ENCODE measurements around the gene ARL5C. TPM values are rescaled to one million over a fixed set of nuclear protein-coding genes. Genes with fewer than 3 reads are reported as not detected.
A peak's percentile ranks its signal among the peaks of the same experiment; 100 is the strongest.

The ARL5C gene
- total and polyA plus RNA-seq, 5 donors from 2014 or later: not detected

GRCh38 chr17:39193346-39193745 is 27.4 kb upstream of the ARL5C start:
- H3K4me1 ChIP-seq (ENCODE audit: control insufficient read depth, insufficient read depth, low read length, poor library complexity, severe bottlenecking): peaks cover 22% of the 10 kb centered on the region
- H3K9me3 Mint-ChIP-seq: no peaks in the 10 kb centered on the region
- H3K4me3 ChIP-seq (ENCODE audit: low read depth, low read length): no peak overlapping the region
- DNase-seq (no peak), ATAC-seq (ENCODE audit: low read depth in 2 of 2) (no peak)
- H3K9me3 ChIP-seq (ENCODE audit: control insufficient read depth in 2 of 2, low read length in 2 of 2): no peaks in the 10 kb centered on the region
- H3K4me3 Mint-ChIP-seq: peak overlapping the region in 2 of 4 donors; percentile 1 to 75
- peaks cover 0 to 31% (median 20%) of the 10 kb centered on the region in 4 donors for H3K4me1 Mint-ChIP-seq
- no peaks in the 10 kb centered on the region for H3K27me3 ChIP-seq (ENCODE audit: control insufficient read depth, insufficient read depth, low read length)
- H3K27ac ChIP-seq (ENCODE audit: insufficient read depth, low read length, poor library complexity, severe bottlenecking): no peak overlapping the region
- peaks cover 19% of the 10 kb centered on the region for H3K36me3 Mint-ChIP-seq
- peaks cover 24% of the 10 kb centered on the region for H3K36me3 ChIP-seq (ENCODE audit: control insufficient read depth, insufficient read depth, low read length)
- H3K27me3 Mint-ChIP-seq: no peaks in the 10 kb centered on the region
- peak overlapping the region in 1 of 3 donors; percentile 6 for H3K27ac Mint-ChIP-seq

GRCh38 chr17:39192901-39193300 is 26.9 kb upstream of the ARL5C start:
- H3K27me3 ChIP-seq (ENCODE audit: control insufficient read depth, insufficient read depth, low read length): no peaks in the 10 kb centered on the region
- H3K27ac Mint-ChIP-seq: peak overlapping the region in 2 of 3 donors; percentile 6 to 69
- H3K27me3 Mint-ChIP-seq: no peaks in the 10 kb centered on the region
- no peak for DNase-seq
- no peak overlapping the region for H3K4me3 ChIP-seq (ENCODE audit: low read depth, low read length)
- H3K4me1 ChIP-seq (ENCODE audit: control insufficient read depth, insufficient read depth, low read length, poor library complexity, severe bottlenecking): peaks cover 18% of the 10 kb centered on the region
- H3K9me3 ChIP-seq (ENCODE audit: control insufficient read depth in 2 of 2, low read length in 2 of 2): no peaks in the 10 kb centered on the region
- peaks cover 19% of the 10 kb centered on the region for H3K36me3 Mint-ChIP-seq
- peaks cover 0 to 26% (median 18%) of the 10 kb centered on the region in 4 donors for H3K4me1 Mint-ChIP-seq
- H3K4me3 Mint-ChIP-seq: peak overlapping the region in 2 of 4 donors; percentile 1 to 75
- H3K36me3 ChIP-seq (ENCODE audit: control insufficient read depth, insufficient read depth, low read length): peaks cover 25% of the 10 kb centered on the region
- H3K27ac ChIP-seq (ENCODE audit: insufficient read depth, low read length, poor library complexity, severe bottlenecking): no peak overlapping the region
- no peak for ATAC-seq (ENCODE audit: low read depth in 2 of 2)
- no peaks in the 10 kb centered on the region for H3K9me3 Mint-ChIP-seq

GRCh38 chr17:39191750-39192510 is 26.0 kb upstream of the ARL5C start:
- no peak for DNase-seq
- no peaks in the 10 kb centered on the region for H3K9me3 ChIP-seq (ENCODE audit: control insufficient read depth in 2 of 2, low read length in 2 of 2)
- H3K4me1 ChIP-seq (ENCODE audit: control insufficient read depth, insufficient read depth, low read length, poor library complexity, severe bottlenecking): peaks cover 13% of the 10 kb centered on the region
- H3K36me3 ChIP-seq (ENCODE audit: control insufficient read depth, insufficient read depth, low read length): peaks cover 31% of the 10 kb centered on the region
- no peaks in the 10 kb centered on the region for H3K27me3 ChIP-seq (ENCODE audit: control insufficient read depth, insufficient read depth, low read length)
- Mint-ChIP-seq H3K9me3 (no peaks in the 10 kb centered on the region), H3K4me1 (peaks cover 0 to 26% (median 17%) of the 10 kb centered on the region in 4 donors), H3K27ac (peak overlapping the region; percentile 42 to 81 (median 58)), H3K36me3 (peaks cover 25% of the 10 kb centered on the region), H3K4me3 (peak overlapping the region in 2 of 4 donors; percentile 7 to 75), H3K27me3 (no peaks in the 10 kb centered on the region)
- no peak overlapping the region for H3K27ac ChIP-seq (ENCODE audit: insufficient read depth, low read length, poor library complexity, severe bottlenecking)
- H3K4me3 ChIP-seq (ENCODE audit: low read depth, low read length): no peak overlapping the region
- ATAC-seq (ENCODE audit: low read depth in 2 of 2): no peak

GRCh38 chr17:39187152-39187830 is 21.3 kb upstream of the ARL5C start:
- H3K36me3 Mint-ChIP-seq: peaks cover 31% of the 10 kb centered on the region

GRCh38 chr17:39186481-39187002 is 20.6 kb upstream of the ARL5C start:
- no peaks in the 10 kb centered on the region for H3K9me3 Mint-ChIP-seq
- Histone ChIP-seq H3K36me3 (ENCODE audit: control insufficient read depth, insufficient read depth, low read length) (peaks cover 49% of the 10 kb centered on the region), H3K27ac (ENCODE audit: insufficient read depth, low read length, poor library complexity, severe bottlenecking) (no peak overlapping the region), H3K4me1 (ENCODE audit: control insufficient read depth, insufficient read depth, low read length, poor library complexity, severe bottlenecking) (no peaks in the 10 kb centered on the region), H3K9me3 (ENCODE audit: control insufficient read depth in 2 of 2, low read length in 2 of 2) (no peaks in the 10 kb centered on the region), H3K4me3 (ENCODE audit: low read depth, low read length) (no peak overlapping the region), H3K27me3 (ENCODE audit: control insufficient read depth, insufficient read depth, low read length) (no peaks in the 10 kb centered on the region)
- DNase-seq (no peak), ATAC-seq (ENCODE audit: low read depth in 2 of 2) (no peak)
- H3K27ac Mint-ChIP-seq: no peak overlapping the region
- peaks cover 0 to 4% (median 0%) of the 10 kb centered on the region in 4 donors for H3K4me1 Mint-ChIP-seq
- H3K27me3 Mint-ChIP-seq: no peaks in the 10 kb centered on the region
- peaks cover 26% of the 10 kb centered on the region for H3K36me3 Mint-ChIP-seq
- H3K4me3 Mint-ChIP-seq: no peak overlapping the region

More at GRCh38 chr17:39187152-39187830, 21.3 kb upstream of the ARL5C start:
- Histone ChIP-seq H3K36me3 (ENCODE audit: control insufficient read depth, insufficient read depth, low read length) (peaks cover 56% of the 10 kb centered on the region), H3K27ac (ENCODE audit: insufficient read depth, low read length, poor library complexity, severe bottlenecking) (no peak overlapping the region), H3K4me3 (ENCODE audit: low read depth, low read length) (no peak overlapping the region), H3K9me3 (ENCODE audit: control insufficient read depth in 2 of 2, low read length in 2 of 2) (no peaks in the 10 kb centered on the region), H3K27me3 (ENCODE audit: control insufficient read depth, insufficient read depth, low read length) (no peaks in the 10 kb centered on the region), H3K4me1 (ENCODE audit: control insufficient read depth, insufficient read depth, low read length, poor library complexity, severe bottlenecking) (no peaks in the 10 kb centered on the region)
- no peak overlapping the region for H3K27ac Mint-ChIP-seq
- DNase-seq (no peak), ATAC-seq (ENCODE audit: low read depth in 2 of 2) (no peak)
- H3K27me3 Mint-ChIP-seq: no peaks in the 10 kb centered on the region
- H3K9me3 Mint-ChIP-seq: no peaks in the 10 kb centered on the region
- H3K4me3 Mint-ChIP-seq: no peak overlapping the region
- H3K4me1 Mint-ChIP-seq: peaks cover 0 to 4% (median 0%) of the 10 kb centered on the region in 4 donors

GRCh38 chr17:39183720-39184119 is 17.8 kb upstream of the ARL5C start:
- Histone ChIP-seq H3K9me3 (ENCODE audit: control insufficient read depth in 2 of 2, low read length in 2 of 2) (no peaks in the 10 kb centered on the region), H3K4me1 (ENCODE audit: control insufficient read depth, insufficient read depth, low read length, poor library complexity, severe bottlenecking) (no peaks in the 10 kb centered on the region), H3K36me3 (ENCODE audit: control insufficient read depth, insufficient read depth, low read length) (peaks cover 44% of the 10 kb centered on the region), H3K27me3 (ENCODE audit: control insufficient read depth, insufficient read depth, low read length) (no peaks in the 10 kb centered on the region), H3K27ac (ENCODE audit: insufficient read depth, low read length, poor library complexity, severe bottlenecking) (no peak overlapping the region), H3K4me3 (ENCODE audit: low read depth, low read length) (no peak overlapping the region)
- H3K4me3 Mint-ChIP-seq: peak overlapping the region in 1 of 4 donors; percentile 54
- DNase-seq (no peak), ATAC-seq (ENCODE audit: low read depth in 2 of 2) (no peak)
- no peaks in the 10 kb centered on the region for H3K9me3 Mint-ChIP-seq
- peaks cover 26% of the 10 kb centered on the region for H3K36me3 Mint-ChIP-seq
- no peak overlapping the region for H3K27ac Mint-ChIP-seq
- H3K27me3 Mint-ChIP-seq: no peaks in the 10 kb centered on the region
- H3K4me1 Mint-ChIP-seq: peaks cover 0 to 4% (median 0%) of the 10 kb centered on the region in 4 donors

GRCh38 chr17:39183045-39183444 is 17.1 kb upstream of the ARL5C start:
- Histone ChIP-seq H3K4me1 (ENCODE audit: control insufficient read depth, insufficient read depth, low read length, poor library complexity, severe bottlenecking) (no peaks in the 10 kb centered on the region), H3K27ac (ENCODE audit: insufficient read depth, low read length, poor library complexity, severe bottlenecking) (no peak overlapping the region), H3K27me3 (ENCODE audit: control insufficient read depth, insufficient read depth, low read length) (no peaks in the 10 kb centered on the region), H3K4me3 (ENCODE audit: low read depth, low read length) (no peak overlapping the region), H3K36me3 (ENCODE audit: control insufficient read depth, insufficient read depth, low read length) (peaks cover 43% of the 10 kb centered on the region), H3K9me3 (ENCODE audit: control insufficient read depth in 2 of 2, low read length in 2 of 2) (no peaks in the 10 kb centered on the region)
- H3K27me3 Mint-ChIP-seq: no peaks in the 10 kb centered on the region
- peaks cover 0 to 4% (median 0%) of the 10 kb centered on the region in 4 donors for H3K4me1 Mint-ChIP-seq
- H3K4me3 Mint-ChIP-seq: peak overlapping the region in 1 of 4 donors; percentile 65
- H3K36me3 Mint-ChIP-seq: peaks cover 27% of the 10 kb centered on the region
- ATAC-seq (ENCODE audit: low read depth in 2 of 2) (no peak), DNase-seq (no peak)
- H3K9me3 Mint-ChIP-seq: no peaks in the 10 kb centered on the region
- H3K27ac Mint-ChIP-seq: peak overlapping the region in 1 of 3 donors; percentile 12

Data from CD4-positive, CD25-positive, alpha-beta regulatory T cell (primary cell).